Smooth muscle cell of the brain vasculature (primary cell): ENCODE results near the gene ATOX1.
"Not testable (repeated sequence)": the region's sequence is repeated elsewhere in the genome, so short reads cannot be mapped to it uniquely, and the experiment has no call there.

Experiments used
- DNase-seq: peaks from one replicate; pipeline ENCODE4 v3.0.0-alpha.2; 2012; ENCODE audit warnings: low read depth, low spot score

The ATOX1 gene

GRCh38 chr5:151698081-151698480 lies 60.4 kb downstream of the ATOX1 start:
- not testable (repeated sequence) for DNase-seq

DNA sequence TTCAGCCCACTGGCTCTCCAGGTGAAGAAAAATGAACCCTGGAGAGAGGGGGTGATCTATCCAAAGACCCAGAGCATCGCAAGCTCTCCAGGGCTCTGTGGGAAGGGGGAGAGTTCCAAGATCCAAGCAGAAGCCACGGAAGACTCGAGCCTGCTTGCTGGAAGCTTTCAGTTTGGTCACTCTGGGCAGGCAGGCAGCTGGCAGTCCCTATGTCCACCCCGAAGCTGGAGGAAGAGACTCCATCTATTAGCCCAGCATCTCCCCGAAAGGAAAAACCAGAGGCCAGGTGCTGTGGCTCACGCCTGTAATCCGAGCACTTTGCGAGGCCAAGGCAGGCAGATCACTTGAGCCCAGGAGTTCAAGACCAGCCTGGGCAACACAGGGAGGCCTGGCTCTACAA lies 61.0 kb downstream of the ATOX1 start:
- no peak for DNase-seq

DNA sequence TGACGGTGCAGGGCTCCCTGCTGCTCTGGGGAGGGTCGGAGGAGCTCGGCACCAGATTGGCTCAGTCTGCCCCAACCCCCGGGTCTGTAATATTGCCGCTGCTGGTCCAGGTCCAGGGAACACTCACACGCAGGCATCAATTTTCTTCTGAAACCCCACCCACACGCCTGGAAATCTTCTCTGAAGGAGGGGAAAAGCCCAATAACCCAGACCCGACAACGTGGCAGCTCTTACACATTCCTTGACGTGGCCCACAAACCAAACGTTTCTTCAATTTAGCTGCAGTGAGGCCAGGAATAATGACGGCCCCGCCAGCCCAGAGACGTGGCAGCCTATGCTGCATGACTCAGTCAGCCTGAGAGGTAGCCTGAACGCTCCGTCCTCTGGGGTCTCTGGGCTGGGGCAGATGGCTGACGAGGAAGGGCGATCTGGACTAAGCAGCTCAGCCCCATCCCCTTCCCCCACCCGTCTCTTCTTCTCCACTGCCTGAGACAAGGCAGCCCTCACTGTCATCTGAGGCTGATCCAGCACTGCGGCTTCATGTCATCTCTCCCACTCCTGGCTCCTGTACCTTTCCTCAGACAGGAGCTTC lies 61.9 kb downstream of the ATOX1 start:
- no peak for DNase-seq

DNA sequence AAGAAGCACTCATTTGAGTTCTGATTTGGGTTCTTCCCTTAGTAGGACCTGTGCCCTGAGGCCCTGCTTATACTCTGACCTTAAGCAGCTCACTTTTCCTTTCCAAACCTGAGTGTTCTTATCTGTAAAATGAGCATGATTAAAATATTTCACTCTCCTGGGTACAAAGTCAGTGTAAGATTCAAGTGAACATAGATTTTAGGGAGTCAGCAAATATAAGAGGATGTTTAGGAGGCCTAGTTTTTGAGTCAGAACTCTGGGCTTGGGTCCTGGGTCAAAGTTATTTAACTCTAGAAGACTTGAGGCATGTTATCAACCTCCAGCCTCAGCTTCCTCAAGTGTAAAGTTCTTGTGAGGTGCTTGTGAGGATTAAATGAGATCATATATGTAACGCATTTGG lies 63.0 kb downstream of the ATOX1 start:
- DNase-seq = no peak

- DNase-seq = no peak
Observed at GRCh38 chr5:151694035-151694485, 64.4 kb downstream of the ATOX1 start.
